GM23338 (cell line): Measurements from ENCODE around the gene UBE2E2. TPM values are rescaled to one million over a fixed set of nuclear protein-coding genes. Genes with fewer than 3 reads are reported as not detected.

Experiments
- ATAC-seq: fragments of 200-7000 bp; cut with Tn5 transposase; 3 replicates; pipeline ENCODE4 v1.9.1; 2020
- DNase-seq: peaks from one replicate; pipeline ENCODE4 v3.0.0-alpha.2; 2015; ENCODE audit warnings: low spot score
- H2AFZ ChIP-seq: fragments of 200-600 bp; sonication (generic); 2 replicates; pipeline ENCODE4 v1.8.0; 2016; ENCODE audit warnings: antibody characterized with exemption, mild to moderate bottlenecking, moderate library complexity
- H3F3A ChIP-seq: fragments of 200-600 bp; sonication (generic); replicated peaks from 2 replicates; pipeline ENCODE4 v1.8.0; 2017; ENCODE audit warnings: antibody characterized with exemption, mixed run types, low read depth
- H3K27ac ChIP-seq: fragments of 200-600 bp; sonication (generic); 2 replicates; pipeline ENCODE4 v1.6.1; 2016; ENCODE audit warnings: low read depth
- H3K27me3 ChIP-seq: fragments of 200-600 bp; sonication (generic); 2 replicates; pipeline ENCODE4 v1.8.0; 2016; ENCODE audit warnings: mild to moderate bottlenecking, mixed run types, moderate library complexity; ENCODE audit not compliant: insufficient read depth
- H3K36me3 ChIP-seq: fragments of 200-600 bp; sonication (generic); 2 replicates; pipeline ENCODE4 v1.8.0; 2016; ENCODE audit warnings: mild to moderate bottlenecking; ENCODE audit not compliant: insufficient read depth
- H3K4me1 ChIP-seq: fragments of 200-600 bp; sonication (generic); 2 replicates; pipeline ENCODE4 v1.8.0; 2016; ENCODE audit warnings: mild to moderate bottlenecking, moderate library complexity; ENCODE audit not compliant: insufficient read depth
- H3K4me2 ChIP-seq: fragments of 200-600 bp; sonication (generic); 2 replicates; pipeline ENCODE4 v1.7.1; 2017; ENCODE audit warnings: mixed run types
- H3K4me3 ChIP-seq: fragments of 200-600 bp; sonication (generic); 2 replicates; pipeline ENCODE4 v1.6.1; 2016; ENCODE audit warnings: mixed run types
- H3K79me2 ChIP-seq: fragments of 200-600 bp; sonication (generic); replicated peaks from 2 replicates; pipeline ENCODE4 v1.8.0; 2017; ENCODE audit warnings: mild to moderate bottlenecking; ENCODE audit not compliant: insufficient read depth
- H3K9me2 ChIP-seq: fragments of 200-600 bp; sonication (generic); 2 replicates; pipeline ENCODE4 v1.8.0; 2017; ENCODE audit not compliant: insufficient read depth
- H4K20me1 ChIP-seq: fragments of 200-600 bp; sonication (generic); replicated peaks from 2 replicates; pipeline ENCODE4 v1.8.0; 2017; ENCODE audit warnings: mild to moderate bottlenecking; ENCODE audit not compliant: insufficient read depth
- H3K27ac Mint-ChIP-seq: 2 replicates; pipeline ENCODE4 v1.8.0; 2020; ENCODE audit warnings: inconsistent platforms, mild to moderate bottlenecking, moderate library complexity, mixed read lengths
- H3K27me3 Mint-ChIP-seq: 3 replicates; pipeline ENCODE4 v1.8.0; 2022; ENCODE audit warnings: low read depth, mild to moderate bottlenecking, moderate library complexity, mixed read lengths, inconsistent platforms; ENCODE audit not compliant: insufficient read depth, poor library complexity
- H3K36me3 Mint-ChIP-seq: 3 replicates; pipeline ENCODE4 v1.8.0; 2021; ENCODE audit warnings: low read depth, mild to moderate bottlenecking, inconsistent platforms, moderate library complexity, mixed read lengths
- H3K4me1 Mint-ChIP-seq: 3 replicates; pipeline ENCODE4 v1.8.0; 2020; ENCODE audit warnings: mild to moderate bottlenecking, inconsistent platforms, mixed read lengths
- H3K4me3 Mint-ChIP-seq: 3 replicates; pipeline ENCODE4 v1.8.0; 2021; ENCODE audit warnings: moderate library complexity, mild to moderate bottlenecking, inconsistent platforms, mixed read lengths
- H3K9me3 Mint-ChIP-seq: 3 replicates; pipeline ENCODE4 v1.8.0; 2020; ENCODE audit warnings: moderate library complexity, mild to moderate bottlenecking, inconsistent platforms, mixed read lengths
- ETS1 ChIP-seq: IDR thresholded peaks from 2 replicates; pipeline ENCODE4 v1.6.1; 2016; ENCODE audit warnings: antibody characterized with exemption
- EZH2 ChIP-seq: fragments of 200-600 bp; sonication (generic); IDR thresholded peaks from one replicate; pipeline ENCODE4 v1.8.0; 2017; ENCODE audit warnings: antibody characterized with exemption, mild to moderate bottlenecking, low read depth; ENCODE audit not compliant: unreplicated experiment
- EZH2phosphoT487 ChIP-seq: fragments of 200-600 bp; sonication (generic); IDR thresholded peaks from one replicate; pipeline ENCODE4 v1.8.1; 2018; ENCODE audit warnings: antibody characterized with exemption; ENCODE audit not compliant: unreplicated experiment
- JUNB ChIP-seq: IDR thresholded peaks from one replicate; pipeline ENCODE4 v1.6.1; 2016; ENCODE audit warnings: antibody characterized with exemption; ENCODE audit not compliant: unreplicated experiment
- NANOG ChIP-seq: IDR thresholded peaks from 2 replicates; pipeline ENCODE4 v1.6.1; 2016; ENCODE audit warnings: antibody characterized with exemption, borderline replicate concordance
- POLR2AphosphoS5 ChIP-seq: IDR thresholded peaks from 2 replicates; pipeline ENCODE4 v1.6.1; 2016; ENCODE audit warnings: antibody characterized with exemption, low read depth
- REST ChIP-seq: IDR thresholded peaks from one replicate; pipeline ENCODE4 v1.6.1; 2018; ENCODE audit warnings: antibody characterized with exemption; ENCODE audit not compliant: unreplicated experiment
- STAT1 ChIP-seq: IDR thresholded peaks from one replicate; pipeline ENCODE4 v1.6.1; 2016; ENCODE audit warnings: antibody characterized with exemption; ENCODE audit not compliant: unreplicated experiment
- ZNF114 ChIP-seq: fragments of 250-450 bp; sonication (Bioruptor Pico); IDR thresholded peaks from 2 replicates; pipeline ENCODE4 v1.5.0; 2020; ENCODE audit warnings: mild to moderate bottlenecking, moderate library complexity
- ZNF331 ChIP-seq: fragments of 250-450 bp; sonication (Bioruptor Pico); IDR thresholded peaks from 2 replicates; pipeline ENCODE4 v1.5.0; 2020; ENCODE audit warnings: low read depth, mild to moderate bottlenecking, moderate library complexity
- ZNF462 ChIP-seq: fragments of 250-450 bp; sonication (Bioruptor Pico); IDR thresholded peaks from 2 replicates; pipeline ENCODE4 v1.5.0; 2020; ENCODE audit warnings: mild to moderate bottlenecking, moderate library complexity
- polyA plus RNA-seq: library from polyadenylated mRNA; unstranded; fragments of >200 nt; fragmentation: Nextera tagmentation; extraction: Ambion mirVana; gene quantifications from 2 replicates; pipeline ENCODE4 v1.2.1, GENCODE V29; 2016
- total RNA-seq: library from RNA; depleted of rRNA; stranded (reverse); fragments of >200 nt; shearing (Covaris generic); gene quantifications from 2 replicates; pipeline ENCODE4 v1.2.3, GENCODE V29; 2014

The UBE2E2 gene
- total and polyA plus RNA-seq, 2 experiments from 2014 or later = 86.9 to 169 TPM

- TF ChIP-seq ETS1 (no peak), STAT1 (no peak)
These were observed 387.5 kb downstream of the UBE2E2 start (continued) for GRCh38 chr3:23590424-23591273.

GRCh38 chr3:23591374-23591773 lies 388.2 kb downstream of the UBE2E2 start:
- H3K27me3 Mint-ChIP-seq = no peaks in the 10 kb centered on the region
- Histone ChIP-seq H3K79me2 (no peaks in the 10 kb centered on the region), H3K9me2 (peaks cover 7% of the 10 kb centered on the region; the same call in 1 of the 2 replicates), H3K4me3 (no peak overlapping the region), H3K4me1 (0 out of 2 replicates have a peak, but pooled peaks cover 5% of the 10 kb centered on the region), H4K20me1 (no peaks in the 10 kb centered on the region), H2AFZ (no peak overlapping the region), H3K27me3 (no peaks in the 10 kb centered on the region), H3K36me3 (no peaks in the 10 kb centered on the region), H3K4me2 (no peak overlapping the region), H3F3A (no peaks in the 10 kb centered on the region), H3K27ac (no peak overlapping the region)
- H3K4me3 Mint-ChIP-seq = no peak overlapping the region
- peaks cover 3% of the 10 kb centered on the region for H3K36me3 Mint-ChIP-seq
- 0 out of 3 replicates have a peak, but pooled peaks cover under 1% of the 10 kb centered on the region for H3K9me3 Mint-ChIP-seq
- no peak overlapping the region for H3K27ac Mint-ChIP-seq
- H3K4me1 Mint-ChIP-seq = peaks cover 3% of the 10 kb centered on the region; the same call in 2 of the 3 replicates
- ATAC-seq (no peak), DNase-seq (no peak)
- TF ChIP-seq POLR2AphosphoS5 = no peak
- no peak for TF ChIP-seq ZNF462 (CRISPR knock-in tag)
- no peak for TF ChIP-seq ETS1
- TF ChIP-seq REST = no peak
- no peak for TF ChIP-seq ZNF114 (CRISPR knock-in tag)
- no peak for TF ChIP-seq JUNB
- TF ChIP-seq EZH2 = no peak
- no peak for TF ChIP-seq STAT1
- no peak for TF ChIP-seq EZH2phosphoT487
- no peak for TF ChIP-seq NANOG
- TF ChIP-seq ZNF331 (CRISPR knock-in tag) = no peak
